ENCODE data around the gene LRRC23.

- TF ChIP-seq, protein P1, sequence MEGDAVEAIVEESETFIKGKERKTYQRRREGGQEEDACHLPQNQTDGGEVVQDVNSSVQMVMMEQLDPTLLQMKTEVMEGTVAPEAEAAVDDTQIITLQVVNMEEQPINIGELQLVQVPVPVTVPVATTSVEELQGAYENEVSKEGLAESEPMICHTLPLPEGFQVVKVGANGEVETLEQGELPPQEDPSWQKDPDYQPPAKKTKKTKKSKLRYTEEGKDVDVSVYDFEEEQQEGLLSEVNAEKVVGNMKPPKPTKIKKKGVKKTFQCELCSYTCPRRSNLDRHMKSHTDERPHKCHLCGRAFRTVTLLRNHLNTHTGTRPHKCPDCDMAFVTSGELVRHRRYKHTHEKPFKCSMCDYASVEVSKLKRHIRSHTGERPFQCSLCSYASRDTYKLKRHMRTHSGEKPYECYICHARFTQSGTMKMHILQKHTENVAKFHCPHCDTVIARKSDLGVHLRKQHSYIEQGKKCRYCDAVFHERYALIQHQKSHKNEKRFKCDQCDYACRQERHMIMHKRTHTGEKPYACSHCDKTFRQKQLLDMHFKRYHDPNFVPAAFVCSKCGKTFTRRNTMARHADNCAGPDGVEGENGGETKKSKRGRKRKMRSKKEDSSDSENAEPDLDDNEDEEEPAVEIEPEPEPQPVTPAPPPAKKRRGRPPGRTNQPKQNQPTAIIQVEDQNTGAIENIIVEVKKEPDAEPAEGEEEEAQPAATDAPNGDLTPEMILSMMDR (conservative IDR thresholded peaks at IDR 0.05 in 1 of 2, IDR thresholded peaks at IDR 0.05 in 1 of 2; ENCODE audit: low read depth in 1 of 2, low read length in 2 of 2): no peak
- TF ChIP-seq EZH2 (IDR thresholded peaks at IDR 0.05; ENCODE audit: low read length, missing control alignments): no peak
Measured at GRCh38 chr12:6925239-6925539, 20.6 kb downstream of the LRRC23 start.

Measured in fibroblast of lung (primary cell).